HG03558 (cell line): ENCODE results near the gene SVEP1.
"Not testable (repeated sequence)": the region's sequence is repeated elsewhere in the genome, so short reads cannot be mapped to it uniquely, and the experiment has no call there.

Experiments used
- ATAC-seq: cut with Tn5 transposase; IDR thresholded peaks from one replicate; pipeline ENCODE4 v1.9.1; 2021; ENCODE audit warnings: moderate number of reproducible peaks; ENCODE audit not compliant: unreplicated experiment; ENCODE audit errors: extremely low read depth

Gene SVEP1

DNA sequence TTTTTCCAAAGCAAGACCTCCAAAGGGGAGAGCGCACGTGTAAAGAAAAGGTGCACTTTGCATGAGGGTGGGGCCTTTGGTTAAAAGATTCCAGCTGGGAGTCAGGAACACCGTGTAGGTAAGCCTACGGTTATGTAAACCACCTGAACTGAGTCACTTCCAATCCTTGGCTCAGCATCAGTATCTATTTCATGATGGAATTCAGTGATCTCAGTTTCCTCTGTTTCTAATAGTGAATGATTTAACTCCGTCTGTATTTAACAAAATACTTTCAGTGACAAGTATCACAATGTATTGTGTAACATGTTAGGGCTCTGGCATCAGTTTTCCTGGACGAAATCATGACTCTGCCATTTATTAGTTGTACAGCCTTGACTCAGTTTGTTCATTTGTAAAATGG is 1.3 kb upstream of the SVEP1 start:
- ATAC-seq, result no peak

DNA sequence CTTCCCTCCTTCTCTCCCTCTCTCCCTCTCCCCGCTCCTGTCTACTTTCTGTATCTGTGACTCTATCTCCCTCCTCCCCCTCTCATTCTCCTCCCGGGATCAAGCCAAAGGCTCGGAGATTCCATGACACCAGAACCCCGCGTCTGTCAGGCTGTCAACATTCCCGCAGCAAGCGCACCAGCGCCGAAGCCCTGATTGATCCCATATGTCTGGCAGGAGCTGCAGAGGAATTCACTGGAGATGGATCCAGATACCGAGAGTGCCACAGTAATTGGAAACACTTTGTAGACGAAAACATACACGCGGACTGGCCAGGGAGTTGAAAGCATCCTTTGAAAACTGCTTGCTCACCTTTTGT is 300 bp upstream of the SVEP1 start:
- no peak for ATAC-seq

DNA sequence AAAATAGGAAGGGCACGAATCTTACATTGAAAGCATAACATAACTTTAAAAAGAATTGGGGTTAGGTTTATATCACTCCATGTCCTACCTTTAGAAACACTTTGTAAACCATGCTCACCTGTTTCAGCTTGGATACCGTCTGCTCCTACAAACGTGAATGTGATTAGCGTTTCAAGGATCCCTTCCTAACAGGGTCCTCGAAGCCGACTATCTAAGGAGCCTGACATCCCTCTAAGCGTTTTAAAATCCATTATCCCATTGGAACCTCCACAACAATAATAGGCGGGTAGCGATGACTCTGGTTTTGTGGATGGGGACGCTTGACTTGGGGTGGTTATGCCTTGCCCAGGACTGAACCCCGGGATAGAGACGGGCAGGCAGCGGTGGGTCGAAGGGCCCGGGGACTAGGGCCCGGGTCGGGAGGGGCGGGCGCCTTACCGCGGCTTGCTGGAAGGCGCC is 937 bp downstream of the SVEP1 start:
- ATAC-seq, result no peak

DNA sequence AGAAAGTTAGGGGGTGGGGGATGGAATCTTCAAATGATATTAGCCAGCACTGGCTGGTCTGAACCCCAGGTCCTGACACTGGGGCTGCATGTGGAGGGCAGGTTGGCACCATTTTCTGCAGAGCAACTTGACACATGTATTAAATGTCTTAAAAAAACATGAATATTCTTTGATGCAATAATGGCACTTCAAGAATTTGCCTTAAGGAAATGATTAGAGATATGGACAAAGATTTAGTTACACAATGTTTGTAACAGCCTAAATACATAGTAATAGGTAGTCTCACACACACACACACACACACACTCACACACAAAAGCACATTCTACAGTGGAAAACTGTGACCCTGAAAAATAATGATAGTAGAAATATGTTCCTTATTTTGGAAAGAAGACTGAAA is 3.6 kb downstream of the SVEP1 start:
- ATAC-seq, result no peak

DNA sequence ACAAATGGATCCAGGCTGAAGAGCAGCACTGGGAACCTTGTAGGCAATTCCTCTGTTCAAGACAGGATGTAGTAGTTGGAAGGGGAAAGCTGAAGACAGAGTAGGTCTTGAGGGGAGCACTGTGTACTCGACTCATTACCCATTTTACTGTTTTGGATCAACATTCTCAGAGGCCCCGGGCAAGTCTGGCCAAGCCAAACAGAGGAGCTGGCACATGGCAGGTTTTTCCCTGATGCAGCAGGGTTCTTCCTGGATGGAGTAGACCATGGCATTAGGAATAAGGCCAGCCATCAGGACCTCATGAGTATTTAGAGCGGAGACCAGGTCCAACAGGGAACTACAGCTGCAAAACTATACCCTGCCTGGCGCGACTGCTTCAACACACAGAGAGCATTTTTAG is 4.4 kb downstream of the SVEP1 start:
- ATAC-seq, result no peak

DNA sequence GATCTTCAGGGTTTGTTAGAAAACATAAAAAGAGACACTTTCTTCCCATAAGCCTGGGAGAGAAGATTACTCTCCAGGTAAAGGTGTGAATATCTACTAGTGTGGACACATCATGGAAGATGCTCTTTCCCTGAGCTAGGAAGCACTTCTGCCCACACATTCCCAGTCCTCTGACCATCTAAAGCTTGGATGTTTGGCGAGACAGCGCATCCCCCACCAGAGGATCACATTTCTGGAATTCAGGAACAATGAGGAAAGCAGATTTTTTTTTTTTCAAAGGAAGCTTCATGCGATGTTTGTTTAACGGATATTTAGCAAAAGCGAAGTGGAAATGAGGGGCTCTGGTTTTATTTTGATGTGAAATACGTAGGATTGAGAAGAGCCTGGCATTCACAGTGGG is 6.2 kb downstream of the SVEP1 start:
- no peak for ATAC-seq

DNA sequence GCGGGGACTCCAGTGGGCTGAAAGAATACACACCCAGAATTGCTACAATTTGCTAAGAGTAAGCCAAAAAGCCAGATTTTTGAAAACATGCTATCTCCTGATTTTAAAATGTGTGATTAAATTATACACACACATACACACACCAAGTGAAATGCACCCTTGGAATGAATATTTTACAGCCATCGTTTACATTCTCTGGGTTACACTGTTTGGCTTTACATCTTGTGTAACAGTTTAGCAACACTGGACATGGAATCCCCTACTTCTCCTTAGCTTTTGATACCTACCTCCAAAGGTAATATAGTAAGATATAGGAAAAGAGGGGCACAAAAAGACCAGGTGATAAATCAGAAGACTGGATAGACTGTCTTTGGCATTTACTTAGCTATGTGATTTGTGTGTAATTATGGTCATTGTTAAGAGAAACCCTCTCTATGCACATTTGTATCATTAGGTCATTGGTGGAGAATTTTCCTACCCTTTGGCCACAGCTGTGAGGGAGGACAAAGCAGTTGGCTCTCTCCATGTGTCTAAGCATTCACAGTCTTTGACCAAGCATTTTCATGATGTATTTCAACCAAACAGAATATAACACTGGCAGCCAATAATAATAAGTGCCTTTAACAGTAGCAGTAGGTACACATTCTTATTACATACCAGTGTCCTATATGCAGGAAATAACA is 7.6 kb downstream of the SVEP1 start:
- ATAC-seq, result no peak

DNA sequence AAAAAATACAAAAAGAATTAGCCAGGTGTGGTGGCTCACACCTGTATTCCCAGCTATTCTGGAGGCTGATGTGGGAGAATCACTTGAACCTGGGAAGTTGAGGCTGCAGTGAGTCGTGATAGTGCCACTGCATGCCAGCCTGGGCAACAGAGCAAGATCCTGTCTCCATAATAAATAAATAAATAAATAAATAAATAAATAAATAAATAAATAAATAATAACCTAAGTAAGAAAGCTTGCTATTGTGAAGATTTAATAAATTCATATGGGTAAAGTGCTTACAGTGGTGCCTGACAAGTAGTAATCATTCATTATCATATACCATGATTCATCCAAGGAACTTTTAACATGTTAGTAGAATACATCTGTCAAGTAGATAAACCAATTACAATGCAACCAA is 13.4 kb downstream of the SVEP1 start:
- no peak for ATAC-seq

DNA sequence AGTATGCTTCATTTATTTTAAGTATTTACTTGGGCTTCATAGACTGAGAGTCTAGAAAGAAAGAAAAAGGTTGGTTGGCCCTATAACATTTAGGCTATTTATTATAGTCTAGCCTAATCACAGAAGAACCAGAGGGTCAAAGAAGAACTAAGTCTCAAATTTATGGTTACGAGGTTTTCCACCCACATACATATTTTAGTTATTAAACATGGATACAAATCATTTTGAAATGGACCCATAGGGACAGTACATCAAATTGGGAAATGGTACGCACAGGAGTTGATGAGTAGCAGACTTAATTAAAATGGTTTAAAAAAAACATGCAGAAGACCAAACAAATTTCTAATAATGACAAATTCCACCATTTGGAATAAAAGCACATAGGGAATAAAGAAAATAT is 17.7 kb downstream of the SVEP1 start:
- no peak for ATAC-seq

DNA sequence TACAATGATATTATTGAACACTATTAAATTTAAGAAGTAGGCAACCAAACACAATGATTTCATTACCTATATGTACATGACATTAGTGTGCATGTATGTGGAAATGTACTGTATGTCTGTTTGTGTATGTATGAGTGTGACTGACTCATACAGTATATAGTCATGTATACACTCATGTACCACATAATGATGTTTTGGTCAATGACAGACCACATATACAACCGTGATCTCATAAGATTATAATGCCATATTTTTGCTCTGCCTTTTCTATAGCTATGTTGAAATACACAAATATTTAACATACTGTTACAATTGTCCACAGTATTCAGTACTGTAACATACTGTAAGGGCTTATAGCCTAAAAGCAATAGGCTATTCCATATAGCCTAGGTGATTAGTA is 19.7 kb downstream of the SVEP1 start:
- no peak for ATAC-seq

DNA sequence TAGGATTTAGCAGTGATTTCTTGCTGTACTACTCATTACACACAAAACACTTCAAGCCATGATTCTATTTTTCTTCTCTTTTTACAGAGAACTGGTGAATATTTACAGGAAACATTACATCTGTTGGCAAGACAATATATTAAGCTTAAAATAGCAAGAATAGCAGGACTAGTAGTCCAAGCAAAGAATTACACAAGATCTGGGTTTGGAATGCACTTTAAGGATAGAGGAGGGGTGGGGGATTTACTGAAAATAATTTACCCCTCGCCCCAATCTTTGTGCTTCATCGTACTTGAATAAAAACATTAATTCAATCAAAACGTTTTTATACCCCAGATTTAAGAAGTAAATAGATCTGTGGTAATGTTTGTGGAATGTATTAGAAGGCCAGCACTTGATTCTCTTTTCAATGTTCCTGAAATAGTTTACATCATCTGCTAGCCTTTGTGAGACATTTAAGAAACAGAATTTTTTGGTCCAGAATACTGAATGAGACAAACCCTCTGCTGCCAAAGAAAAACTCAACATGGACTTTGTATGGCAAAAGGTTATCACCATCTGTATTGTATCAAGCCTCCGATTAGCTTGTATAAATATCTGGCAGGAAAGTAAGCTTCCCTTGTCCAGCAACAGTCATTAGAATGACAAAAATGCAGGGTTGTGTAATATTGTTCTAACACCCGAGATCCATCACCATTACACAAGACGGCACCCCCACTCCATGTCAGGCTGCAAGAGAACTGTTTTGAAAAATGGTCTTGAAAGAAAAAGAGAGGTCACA is 23.8 kb downstream of the SVEP1 start:
- ATAC-seq, result no peak

DNA sequence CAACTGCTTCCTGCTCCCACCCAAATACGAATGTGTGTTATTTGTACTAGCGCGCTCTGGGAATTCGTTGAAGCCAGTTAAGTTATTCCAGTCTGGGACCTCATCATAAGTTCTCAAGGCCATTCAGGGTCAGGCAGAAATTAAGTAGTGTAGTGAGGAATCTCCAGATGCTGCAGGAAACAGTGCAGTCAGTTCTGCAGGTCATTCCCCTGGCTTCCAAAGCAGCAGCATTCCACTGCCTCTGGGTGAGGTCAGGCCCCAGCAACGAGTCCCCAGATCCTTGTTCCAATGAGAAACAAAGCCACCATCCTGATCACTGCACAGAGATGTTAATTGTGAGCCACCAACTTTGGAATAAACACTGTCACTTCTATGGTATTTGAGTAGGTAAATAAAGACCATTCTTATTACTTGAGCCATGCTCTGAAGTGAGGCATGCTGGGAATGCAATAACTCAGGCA is 33.1 kb downstream of the SVEP1 start:
- ATAC-seq, result no peak

DNA sequence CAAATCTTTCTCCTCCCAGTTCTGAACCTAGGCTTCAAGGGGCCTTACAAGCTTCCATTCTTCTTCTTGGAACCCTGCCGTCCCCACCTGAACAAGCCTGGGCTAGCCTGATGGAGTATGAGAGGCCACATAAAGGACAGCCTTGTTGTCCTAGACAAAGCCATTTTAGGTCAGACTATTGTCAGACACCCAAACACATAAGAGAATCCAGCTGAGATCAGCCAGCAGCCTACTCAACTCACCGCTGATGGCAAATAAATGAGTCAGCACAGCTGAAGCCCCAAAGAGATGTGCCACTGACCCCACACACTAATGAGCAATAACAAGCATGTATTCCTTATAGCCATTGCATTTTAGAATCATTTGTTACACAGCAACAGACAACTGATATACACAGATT is 33.8 kb downstream of the SVEP1 start:
- no peak for ATAC-seq

DNA sequence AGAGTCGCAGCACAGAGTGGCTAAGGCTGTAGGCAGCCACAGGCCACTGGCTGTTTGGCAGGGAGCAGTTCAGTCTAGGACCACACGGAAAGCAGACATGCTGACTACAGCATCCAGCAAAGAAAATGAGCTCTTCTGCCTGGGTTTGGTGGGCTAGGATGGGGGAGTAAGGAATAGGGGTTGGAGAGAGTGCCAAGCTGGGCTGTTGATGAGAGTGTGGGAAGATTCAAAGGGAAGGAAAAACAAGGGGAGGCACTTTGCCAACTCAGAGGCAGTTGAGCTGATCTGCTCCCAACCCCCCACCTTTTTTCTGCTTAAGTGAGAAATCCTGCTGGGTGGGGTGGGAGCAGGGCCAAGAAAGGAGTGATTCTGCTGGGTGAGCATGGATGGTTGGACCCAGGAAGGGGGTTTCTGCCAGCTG is 35.9 kb downstream of the SVEP1 start:
- ATAC-seq, result no peak

DNA sequence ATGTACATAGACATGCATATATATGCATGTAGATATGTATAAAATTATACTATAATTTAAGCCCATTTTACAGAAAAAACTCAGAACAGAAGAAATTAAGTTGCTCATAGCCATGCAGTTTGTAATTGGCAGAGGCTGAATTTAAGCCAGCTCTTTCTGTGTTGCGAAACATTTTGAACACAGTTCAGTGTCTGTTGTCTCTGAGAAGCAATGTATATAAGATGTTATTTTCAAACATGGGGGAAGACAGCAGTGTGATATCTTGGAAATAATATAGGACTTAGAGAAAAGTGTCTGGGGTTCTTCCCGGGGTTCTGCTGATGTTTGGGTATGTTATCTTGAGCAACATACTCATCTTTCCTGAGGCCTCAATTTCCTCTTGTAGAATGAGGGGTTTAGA is 37.6 kb downstream of the SVEP1 start:
- ATAC-seq, result no peak

DNA sequence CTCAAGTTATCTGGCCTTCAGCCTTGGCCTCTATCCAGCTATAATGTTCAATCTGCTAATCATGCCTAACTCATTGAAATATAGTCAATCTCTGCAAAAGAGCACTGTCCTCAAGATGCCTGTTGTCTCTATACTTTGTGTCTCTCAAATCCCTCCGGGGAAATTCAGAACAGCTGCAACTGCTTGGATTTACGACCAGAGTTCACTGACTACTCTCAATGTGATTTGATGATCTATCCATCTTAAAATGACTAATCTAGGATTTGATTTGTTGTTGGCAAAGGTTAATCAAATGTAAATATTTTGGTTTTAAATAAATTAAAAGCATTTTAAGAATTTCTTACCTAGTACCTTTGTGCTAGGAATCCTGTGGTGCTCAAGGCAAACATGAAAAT is 40.9 kb downstream of the SVEP1 start:
- no peak for ATAC-seq

DNA sequence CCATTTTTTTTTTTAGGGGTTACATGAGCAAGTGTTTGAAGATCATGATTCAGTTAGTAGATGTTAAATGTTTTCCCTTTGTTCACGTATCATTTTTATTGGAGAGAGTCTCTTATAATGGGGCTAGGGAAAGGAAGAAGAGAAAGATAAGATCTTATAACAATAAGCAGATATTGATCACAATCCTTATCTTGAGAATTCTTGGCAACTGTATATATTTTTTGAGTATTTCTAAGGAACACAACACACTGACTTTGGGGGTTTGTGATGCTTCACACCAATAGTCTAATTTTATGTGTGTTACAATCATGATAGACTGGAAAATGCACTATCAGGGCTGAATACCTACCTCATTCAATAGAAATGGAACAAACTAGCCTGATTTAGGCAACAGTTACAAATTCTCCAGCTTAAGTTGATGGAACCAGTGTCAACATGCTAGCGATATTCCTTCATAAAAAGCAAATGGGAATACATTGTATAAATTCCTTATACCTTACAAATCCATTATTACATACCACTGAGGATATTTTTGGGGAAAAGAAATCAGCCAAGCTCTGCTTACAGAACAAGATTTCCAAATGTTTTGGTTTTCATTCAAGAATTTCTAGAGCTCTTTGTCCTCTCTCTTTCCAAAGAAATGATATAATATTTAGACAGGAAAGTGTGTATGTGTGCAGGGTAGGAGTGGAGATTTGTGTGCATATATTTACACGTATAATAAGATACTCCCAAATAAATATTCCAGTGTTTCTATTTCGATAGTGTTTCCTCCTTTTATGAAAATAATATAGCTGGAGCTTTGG is 41.5 kb downstream of the SVEP1 start:
- no peak for ATAC-seq

DNA sequence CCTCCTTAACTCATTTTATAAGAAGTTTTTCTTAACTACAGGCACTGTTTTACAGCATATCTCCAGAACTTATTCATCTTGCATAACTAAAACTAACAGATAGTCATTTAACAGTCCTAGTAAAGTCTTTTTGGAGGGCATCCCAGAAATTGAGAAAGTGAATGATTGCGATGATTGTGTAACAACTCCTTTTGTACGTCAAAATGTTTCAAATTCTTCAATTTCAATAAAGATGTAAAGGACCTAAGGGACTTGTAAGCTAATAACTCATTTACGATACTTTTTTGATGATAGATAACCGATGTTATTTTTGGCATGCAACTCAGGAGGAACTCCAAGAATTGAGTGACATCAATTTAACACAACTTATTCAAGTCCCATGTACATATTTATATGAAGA is 42.7 kb downstream of the SVEP1 start:
- no peak for ATAC-seq

DNA sequence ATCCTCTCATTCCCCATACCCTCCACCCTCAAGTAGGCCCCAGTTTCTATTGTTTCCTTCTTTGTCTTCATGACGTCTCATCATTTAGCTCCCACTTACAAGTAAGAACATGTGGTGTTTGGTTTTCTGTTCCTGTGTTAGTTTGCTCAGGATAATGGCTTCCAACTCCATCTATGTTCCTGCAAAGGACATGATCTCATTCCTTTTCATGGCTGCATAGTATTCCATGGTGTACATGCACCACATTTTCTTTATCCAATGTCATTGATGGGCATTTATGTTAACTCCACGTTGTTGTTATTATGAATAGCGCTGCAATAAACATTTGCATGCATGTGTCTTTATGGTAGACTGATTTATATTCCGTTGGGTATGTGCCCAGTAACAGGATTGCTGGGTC is 45.4 kb downstream of the SVEP1 start:
- not testable (repeated sequence) for ATAC-seq

DNA sequence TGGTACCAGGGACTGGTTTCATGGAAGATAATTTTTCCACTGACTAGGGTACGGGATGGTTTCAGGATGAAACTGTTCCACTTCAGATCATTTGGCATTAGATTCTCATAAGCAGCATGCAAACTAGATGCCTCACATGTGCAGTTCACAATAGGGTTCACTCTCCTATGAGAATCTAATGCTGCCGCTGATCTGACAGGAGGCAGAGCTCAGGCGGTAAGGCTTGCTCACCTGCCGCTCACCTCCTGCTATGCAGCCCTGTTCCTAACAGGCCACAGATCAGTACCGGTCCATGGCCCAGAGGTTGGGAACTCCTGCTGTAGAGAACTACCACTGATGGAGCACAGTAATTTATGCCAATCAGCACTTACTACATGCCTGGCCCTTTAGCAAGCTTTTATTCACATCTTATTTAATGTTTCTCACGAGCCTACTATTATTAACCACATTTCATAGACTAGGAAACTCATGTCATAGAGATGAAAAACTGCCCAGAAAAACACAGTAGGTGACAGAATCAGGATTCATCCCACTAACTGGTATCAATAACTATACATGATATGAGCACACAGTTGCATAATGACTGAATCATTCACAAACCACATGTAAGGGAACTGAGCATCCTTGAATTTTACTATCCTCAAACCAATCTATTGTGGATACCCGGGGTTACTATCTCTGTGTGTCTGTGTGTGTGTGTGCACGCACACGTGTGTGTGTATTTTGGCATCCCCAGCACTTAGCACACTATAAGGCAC is 46.5 kb downstream of the SVEP1 start:
- ATAC-seq, result no peak
